NOMO-1 treated with dmso at 0.1 percent for 144 hours (cell line): Measurements from ENCODE around the gene EHBP1.

Experiments
- DNase-seq: peaks from one replicate; lab custom pipeline; 2025; ENCODE audit not compliant: unreplicated experiment; lab: John Stamatoyannopoulos, UW

The EHBP1 gene

DNA sequence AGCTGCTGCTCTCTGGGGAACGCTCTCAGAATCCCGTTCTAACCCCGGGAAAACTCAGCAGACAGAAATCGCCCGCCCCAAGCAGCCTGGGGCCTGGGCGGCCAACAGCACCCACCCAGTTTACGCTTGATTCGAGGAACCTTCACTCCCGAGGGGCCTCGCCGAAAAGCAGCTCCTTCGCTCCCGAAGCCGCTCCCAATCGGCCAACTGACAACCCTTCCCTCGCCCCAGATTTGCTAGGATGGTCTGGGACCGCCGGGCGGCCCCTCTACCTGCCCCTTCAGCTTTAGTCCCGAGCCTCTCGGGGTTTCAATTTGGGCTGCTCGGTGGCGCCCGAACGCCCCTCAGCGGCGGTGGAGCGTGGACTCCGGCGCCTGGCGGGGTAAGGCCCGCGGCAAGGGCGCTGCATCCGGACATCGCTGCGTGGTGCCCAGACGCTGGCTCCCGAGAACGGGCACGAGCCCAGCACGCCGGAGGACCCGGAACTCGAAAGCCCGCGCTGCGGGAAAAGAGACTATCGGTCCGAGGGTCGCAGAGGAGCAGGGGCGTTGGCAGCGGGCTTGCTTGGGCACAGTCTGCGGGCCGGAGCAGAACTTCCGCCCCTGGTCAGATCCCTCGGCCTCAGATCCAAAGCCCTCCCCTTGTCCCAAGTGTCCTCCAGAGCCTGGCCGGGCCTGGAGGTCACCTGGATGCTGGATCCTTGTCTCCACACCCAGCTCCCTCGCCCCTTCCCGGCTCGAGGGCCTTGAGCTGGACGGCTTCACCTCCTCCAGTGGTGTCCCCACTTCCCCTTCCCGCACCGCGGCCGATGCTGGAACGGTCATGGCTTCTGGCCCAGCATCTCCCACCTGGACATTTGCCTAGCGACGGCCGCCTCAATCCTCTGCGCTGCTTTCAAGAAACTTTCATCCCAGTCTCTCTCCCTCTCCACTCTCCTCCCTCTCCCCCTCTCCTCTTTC is 342.1 kb downstream of the EHBP1 start:
- no peak for DNase-seq

DNA sequence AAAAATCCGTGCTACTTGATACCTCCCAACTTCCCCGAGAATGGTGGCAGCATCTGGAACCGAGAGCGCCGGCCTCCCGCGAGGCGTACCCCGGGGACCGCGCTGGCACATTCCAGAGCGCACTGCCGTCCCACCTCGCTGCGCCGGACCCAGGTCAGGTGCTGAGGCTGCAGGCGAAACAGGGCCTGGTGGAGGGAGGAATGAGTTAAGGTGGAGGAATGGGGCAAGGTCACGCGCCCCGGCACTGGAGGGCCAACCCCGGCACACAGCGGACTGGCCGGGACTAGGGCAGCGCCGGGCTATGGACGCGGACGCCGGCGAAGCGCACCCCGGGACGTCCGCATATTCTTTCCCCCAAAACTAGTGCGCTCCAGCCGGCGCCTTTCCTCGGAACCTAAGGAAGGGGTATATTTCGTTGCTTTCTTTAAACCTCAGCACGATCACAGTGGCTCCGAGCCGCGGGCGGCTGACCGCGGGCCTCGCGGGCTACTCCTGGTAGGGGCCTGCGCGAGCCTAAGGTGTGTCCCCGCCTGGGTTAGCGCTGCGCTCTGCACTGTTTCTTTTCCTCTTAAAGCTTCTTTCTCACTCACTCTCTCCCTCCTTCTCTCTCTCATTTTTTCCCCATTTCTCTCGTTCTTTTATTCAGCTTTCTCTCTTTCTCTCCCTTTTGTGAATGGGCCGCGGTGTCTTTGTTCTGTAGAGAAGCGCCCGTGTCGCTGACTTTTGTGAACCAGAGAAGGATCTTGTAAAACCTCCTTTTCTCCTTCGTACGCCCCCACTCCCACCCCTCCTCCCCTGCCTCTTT is 343.1 kb downstream of the EHBP1 start:
- no peak for DNase-seq

DNA sequence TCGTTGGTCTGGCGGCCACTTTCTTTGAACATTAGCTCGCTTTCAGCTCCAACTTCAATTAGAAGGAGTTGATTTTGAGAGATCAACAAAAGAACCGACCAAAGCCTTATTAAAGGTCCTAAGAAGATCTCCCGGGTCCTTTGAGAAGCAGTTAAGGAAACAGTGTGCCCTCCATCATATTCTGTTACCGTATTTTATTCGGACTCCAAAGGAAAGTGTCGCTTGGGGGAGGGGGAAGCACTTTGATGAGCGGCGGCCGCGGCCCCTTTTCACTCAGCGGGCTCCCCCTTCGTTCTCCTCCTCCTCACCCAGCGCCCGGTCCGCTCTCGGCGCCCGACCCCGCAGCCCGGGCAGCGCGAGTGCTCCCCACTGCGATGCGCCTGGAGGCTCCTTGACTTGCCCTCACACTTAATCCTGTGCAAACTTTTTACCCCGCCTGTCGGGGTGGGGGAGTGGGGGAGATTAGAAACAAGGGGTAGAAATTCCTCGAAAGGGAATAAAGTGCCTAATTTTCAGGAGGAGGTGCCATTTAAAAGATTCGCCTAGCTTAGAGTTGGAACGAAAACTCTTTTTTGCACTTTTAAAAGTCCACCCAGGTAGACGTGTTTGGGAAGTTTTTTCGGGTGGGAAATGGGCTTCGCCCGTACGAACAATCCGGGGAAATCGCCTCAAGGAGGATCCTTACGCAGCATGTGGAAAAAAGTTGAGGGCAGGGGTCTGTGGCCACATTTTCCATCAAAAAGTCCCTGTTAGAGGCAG is 343.9 kb downstream of the EHBP1 start:
- no peak for DNase-seq

DNA sequence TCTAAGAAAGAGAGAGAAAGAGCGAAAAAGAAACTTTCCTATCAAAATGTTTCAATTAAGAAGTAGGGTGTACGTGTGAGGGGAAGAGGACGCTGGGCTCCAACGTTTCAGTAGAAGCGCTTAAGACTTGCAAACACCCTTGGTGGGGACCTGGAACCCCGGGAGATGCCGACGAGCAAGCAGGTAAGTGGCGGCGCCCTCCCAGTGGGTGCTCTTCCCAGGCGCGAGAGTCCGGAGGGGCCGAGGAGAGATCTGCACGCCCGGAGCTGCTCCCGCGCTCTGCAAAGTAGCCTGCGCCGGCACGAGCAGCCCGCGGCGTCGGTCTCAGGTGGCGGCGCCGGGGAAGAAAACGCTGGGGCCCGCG is 344.4 kb downstream of the EHBP1 start:
- DNase-seq, result peak; percentile 37

DNA sequence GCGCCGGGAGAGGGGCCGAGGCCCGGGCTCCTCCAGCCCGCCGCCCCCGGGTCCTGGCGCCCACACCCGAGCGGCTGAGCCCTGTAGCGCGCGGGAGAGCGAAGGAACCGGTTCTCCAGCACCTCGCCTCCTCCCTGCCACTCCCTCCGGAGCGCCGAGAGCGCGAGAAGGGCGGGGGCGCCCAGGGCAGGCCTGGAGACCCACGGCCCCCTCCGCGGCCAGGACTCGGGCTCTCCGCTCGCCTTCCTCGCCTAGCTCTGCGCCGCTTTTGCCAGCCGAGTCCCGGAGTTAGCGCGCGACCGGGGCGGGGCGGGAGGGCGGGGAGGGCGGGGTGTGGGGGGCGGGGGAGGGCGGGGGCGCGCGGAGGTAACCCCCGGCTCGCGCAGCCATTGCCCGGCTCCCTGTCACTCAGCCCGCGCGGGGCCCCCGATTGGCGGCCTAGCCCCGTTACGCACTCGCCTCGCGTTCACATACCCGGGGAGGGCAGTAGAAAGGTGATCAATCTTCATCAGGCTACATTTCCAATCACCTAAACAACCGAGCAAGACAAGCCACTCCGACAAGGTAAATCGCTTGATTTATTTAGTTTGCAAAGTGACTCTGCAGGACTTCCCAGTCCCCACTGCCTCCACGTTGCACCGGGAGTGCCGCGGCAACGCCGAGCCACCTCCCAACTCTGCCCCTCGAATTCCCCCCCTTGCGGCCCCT is 345.0 kb downstream of the EHBP1 start, which contains the start of gene OTX1:
Gene OTX1 (plus strand): TSS at position 497 of the 708 bp plus-strand sequence. CDS start 2,161 bp downstream, outside the sequence.
- DNase-seq, result peak; percentile 81

DNA sequence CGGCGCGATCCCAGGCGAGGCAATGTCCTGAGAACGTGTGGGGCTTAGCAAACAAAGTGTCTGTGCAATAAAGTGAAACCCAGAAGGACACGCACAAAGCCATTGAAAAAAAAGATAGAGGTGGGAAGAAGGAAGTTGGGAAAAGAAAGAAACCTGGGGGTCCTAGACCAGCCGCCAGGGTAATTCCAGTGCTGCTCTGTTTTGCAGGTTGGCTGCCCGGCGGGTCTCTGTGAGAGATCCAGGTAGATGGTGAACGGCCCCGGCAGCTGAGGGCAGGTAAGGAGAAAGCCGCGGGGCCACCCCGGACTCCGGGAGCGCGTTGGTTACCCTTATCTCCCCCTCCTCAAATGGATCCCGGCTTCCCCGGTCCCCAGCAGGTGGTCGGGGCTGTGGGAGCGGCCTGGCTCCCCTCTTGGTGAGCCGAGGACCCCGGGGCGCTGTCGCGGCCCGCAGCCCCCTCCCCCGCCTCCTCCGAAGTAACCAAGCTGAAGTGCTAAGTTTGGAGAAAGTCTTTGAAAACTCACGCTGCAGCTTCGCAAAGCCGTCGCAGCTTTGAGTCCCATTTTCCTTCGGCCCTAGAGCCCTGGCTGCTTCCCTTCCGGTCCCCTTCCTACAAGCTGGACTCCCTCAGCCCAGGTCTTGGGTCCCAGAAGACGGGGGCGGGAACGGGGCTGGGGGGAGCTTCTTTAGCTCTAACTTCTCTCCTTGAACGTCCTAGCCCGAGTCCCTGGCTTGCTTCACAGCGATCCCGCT is 345.7 kb downstream of the EHBP1 start:
- no peak for DNase-seq

DNA sequence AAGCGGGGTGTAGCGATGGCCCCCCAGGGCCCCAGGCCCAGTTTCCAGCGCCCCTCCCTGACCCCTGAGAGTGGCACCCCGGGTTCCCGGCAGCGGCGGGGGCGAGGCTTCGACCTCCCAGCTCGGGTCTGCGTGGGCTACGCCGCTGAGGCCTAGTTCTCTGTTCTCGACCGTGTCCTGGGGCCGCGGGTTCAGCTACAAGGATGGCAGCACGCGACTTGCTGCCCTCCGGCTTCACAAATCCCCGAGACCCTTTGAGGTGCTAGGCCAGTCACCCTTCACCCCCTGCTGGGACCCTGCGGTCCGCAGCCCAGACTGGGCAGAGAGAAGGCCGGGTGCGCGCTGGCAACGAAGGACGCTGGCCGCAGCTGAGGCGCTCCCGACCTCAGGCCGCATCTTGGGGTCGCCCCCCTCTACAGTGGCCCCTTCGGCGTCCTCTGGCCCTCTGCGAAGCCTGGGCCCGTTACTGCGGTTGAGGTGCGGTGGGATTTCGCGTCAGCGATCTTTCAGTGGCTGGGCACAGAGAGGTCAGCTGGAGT is 346.4 kb downstream of the EHBP1 start:
- no peak for DNase-seq

DNA sequence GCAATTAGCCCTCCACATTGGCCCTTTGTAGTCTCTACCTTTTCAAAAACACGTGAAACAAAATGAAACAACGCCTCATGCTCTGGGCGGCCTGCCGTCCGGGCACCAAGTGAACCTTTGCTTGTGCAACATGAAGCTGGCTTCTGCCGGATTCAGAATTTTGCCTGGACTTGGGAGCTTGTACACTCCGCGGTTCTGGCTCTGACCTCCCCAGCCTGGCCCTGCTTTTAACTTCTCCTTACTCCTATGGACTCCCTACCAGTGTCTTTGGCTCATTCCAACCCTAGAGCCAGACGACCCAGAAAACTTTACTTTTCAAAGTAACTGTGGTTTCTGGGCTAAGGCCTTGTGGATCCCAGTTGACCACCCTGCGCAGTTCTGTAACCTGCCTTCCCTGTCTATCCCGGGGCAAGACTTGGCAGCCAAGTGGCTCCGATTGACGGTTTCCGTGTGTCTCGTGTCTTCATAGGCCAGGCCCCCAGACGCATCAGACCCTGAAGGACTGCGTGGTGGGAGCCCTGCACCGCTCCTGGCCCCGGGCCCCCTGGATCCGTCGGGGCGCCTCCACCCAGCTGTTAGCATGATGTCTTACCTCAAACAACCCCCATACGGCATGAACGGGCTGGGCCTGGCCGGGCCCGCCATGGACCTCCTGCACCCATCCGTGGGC is 347.0 kb downstream of the EHBP1 start:
- no peak for DNase-seq

DNA sequence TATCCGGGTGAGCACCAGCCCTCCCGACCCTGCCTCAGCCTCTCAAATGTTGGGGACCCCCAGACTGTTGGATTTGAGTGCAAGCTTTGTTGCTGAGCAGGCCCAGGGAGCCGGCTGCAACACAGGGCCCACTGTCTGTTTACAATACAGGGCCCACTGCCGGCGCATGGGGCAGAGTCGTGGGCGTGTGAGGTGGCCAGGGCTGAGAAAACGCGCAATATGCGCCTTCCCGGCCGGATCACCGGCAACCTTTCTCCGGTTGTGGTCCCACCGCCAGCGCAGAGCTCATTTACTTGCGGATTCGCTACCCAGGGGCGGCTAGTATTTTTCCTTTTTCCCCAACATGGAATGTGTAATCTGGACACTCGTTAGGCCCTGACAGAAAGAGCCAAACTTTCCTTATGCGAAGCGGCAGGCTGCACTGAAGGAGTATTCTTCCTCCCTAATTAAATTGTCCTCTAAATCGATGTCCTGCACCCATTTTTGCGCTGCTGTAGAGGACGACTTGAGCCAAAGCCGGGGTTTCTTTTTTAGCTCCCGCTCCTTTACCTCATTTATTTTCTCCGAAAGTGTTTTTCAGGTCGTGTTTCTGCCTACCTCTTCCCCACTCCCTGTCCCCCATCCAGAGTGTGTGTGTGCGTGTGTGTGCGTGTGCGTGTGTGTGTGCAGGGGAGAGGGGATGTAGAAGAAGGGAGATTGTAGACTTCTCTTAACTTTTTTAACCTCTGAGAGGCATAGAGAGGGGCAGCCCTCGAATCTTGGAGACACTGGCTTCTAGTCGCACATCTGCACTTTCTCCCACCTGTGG is 347.8 kb downstream of the EHBP1 start:
- no peak for DNase-seq

DNA sequence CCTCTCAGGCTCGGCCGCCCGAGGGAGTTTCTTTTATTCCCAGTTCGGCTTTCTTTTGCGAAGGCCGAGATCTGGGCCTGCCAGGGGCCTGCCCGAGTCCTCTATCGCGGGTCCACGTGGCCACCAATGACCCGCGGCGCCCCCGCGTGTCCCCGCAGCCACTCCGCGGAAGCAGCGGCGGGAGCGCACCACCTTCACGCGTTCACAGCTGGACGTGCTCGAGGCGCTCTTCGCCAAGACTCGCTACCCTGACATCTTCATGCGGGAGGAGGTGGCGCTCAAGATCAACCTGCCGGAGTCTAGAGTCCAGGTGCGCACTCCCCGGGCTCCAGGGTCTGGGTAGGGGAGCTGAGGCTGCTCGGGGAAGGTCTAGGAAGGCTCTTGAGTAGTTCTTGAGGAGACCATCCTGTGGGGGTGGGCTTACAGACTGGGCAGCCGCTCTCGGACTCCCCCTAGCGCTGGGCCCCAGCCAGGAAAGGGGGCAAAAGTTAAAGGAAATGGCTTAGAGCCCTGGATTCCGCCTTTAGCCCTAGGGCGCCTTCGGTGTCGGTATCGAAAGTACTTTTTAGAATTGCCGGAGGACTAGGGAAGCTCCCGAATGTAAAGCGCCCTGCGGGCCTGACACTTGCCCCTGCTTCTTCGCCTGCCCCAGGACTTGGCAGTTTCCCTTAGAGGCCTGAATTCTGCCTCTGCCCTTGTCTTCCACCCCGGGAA is 348.5 kb downstream of the EHBP1 start:
- DNase-seq, result no peak

DNA sequence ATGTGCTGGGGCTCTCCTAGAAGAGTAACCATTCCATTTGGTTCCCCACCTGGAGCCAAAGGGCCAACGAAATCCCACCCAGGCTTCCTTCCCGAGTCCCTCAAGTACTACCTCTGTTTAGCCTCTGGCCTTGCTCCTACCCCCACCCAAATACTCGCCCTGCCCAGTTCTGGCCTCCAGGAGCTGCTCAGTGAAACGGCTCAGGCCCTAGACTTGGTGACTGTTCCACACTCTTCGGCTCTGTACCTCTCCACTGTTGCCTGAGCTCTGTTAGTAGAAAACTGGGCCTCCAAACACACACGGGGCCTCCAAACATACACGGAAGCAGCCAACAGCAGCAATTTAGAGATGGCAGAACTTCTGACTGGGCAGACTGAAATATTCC is 349.3 kb downstream of the EHBP1 start:
- no peak for DNase-seq

DNA sequence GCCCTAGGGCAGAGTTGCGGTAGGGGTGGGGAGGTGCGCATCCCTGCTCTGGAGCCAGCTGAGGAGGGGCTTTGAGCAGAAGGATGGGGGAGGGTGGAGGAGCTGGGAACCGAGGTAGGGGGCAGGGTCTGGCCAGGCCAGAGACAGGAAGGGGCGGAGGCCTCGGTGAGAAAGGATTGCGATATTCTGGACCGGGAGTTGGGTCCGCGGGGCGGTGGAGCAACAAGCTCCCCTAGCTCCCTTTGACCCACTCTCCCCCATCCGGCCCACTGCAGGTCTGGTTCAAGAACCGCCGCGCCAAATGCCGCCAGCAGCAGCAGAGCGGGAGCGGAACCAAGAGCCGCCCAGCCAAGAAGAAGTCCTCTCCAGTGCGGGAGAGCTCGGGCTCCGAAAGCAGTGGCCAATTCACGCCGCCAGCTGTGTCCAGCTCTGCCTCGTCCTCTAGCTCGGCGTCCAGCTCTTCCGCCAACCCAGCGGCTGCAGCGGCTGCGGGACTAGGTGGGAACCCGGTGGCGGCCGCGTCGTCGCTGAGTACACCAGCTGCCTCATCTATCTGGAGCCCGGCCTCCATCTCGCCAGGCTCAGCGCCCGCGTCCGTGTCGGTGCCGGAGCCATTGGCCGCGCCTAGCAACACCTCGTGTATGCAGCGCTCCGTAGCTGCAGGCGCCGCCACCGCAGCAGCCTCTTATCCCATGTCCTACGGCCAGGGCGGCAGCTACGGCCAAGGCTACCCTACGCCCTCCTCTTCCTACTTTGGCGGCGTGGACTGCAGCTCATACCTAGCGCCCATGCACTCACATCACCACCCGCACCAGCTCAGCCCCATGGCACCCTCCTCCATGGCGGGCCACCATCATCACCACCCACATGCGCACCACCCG is 350.0 kb downstream of the EHBP1 start:
- DNase-seq, result no peak

DNA sequence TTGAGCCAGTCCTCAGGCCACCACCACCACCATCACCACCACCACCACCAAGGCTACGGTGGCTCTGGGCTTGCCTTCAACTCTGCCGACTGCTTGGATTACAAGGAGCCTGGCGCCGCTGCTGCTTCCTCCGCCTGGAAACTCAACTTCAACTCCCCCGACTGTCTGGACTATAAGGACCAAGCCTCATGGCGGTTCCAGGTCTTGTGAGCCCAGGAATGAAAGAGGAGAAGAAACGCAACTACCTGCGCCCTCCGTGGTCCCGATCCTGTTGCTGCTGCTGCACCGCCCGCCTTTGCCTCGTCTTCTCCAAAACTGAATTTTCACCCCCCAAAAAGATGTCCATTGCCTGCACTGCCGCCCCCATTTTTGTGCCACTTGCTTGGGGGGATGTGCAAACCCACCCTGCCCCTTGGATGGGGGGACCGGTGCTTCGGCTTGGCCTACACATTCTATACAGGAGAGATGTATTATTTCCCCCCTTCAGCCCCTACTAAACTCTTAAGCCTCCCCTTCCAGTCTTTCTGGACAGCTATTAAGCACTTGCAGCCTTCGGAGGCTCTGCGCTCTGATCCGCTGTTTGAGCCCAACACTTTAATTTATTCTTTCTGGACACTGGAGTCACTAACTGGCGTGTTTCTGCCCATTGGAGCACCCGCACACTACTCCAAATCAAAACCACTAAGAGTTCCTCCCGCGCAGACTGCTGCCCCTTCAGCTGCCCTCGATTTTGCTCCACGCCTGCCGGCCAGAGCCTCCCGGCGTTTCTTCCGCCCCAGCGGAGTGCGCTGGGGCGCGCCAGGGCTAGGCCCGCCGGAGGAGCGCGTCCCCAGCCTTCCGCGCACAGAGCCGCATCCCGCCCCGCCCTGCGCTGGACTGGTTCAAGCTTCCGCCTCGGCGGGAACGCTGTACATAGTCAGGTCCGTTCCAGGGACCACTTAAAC is 350.9 kb downstream of the EHBP1 start:
- no peak for DNase-seq

DNA sequence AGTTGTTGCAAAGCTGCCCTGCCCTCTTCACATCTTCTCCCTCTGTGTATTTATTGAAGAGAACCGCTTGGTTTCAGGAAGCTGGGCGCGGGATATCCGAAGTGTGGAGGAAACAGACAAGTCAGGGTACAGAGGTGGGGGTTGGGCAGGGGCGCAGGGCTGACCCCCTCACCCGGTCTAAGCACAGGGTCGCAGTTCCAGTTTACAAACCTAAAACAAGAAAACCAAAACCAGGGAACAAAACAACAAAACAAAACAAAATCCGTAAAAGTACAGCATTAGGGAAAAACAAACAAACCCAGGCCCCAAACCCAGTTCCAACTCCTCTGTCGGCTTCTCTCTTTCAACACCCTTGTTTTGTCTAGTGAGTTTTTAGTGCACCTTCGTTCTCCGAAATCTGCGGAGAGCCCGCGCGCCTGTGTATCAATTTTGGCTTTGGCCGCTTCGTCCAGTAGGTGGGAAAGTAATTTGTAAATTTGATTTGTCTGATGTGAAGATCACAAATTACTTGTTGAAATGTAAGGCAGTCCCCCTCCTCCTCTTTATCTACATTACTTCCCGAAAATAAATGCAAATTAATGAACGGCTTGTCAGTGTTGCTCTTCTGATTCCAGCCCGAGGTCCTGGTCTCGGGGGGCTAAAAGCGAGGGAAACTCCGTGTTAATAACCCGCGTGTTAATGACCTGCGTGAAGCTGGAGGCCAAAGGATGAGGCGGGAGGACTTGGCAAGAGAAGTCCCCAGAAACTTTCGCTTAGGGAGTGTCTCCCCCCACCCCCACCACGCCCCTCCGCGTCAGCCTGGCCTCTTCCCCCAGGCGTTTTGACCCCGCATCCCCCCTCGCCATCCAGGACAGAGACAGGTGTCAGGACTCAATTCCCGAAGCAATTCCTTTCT is 352.0 kb downstream of the EHBP1 start:
- no peak for DNase-seq
